Urothelium cell line (cell line): ENCODE results near the gene TTLL8.
"Not testable (repeated sequence)": the region's sequence is repeated elsewhere in the genome, so short reads cannot be mapped to it uniquely, and the experiment has no call there.

Source experiments
- DNase-seq: peaks from one replicate; pipeline ENCODE4 v3.0.0; 2011; ENCODE audit warnings: low spot score, mixed read lengths
- FAIRE-seq: peaks from 2 replicates; lab custom pipeline; 2011; peaks lifted over from hg19 to GRCh38; lab: Jason Lieb, UNC

TTLL8 gene

DNA sequence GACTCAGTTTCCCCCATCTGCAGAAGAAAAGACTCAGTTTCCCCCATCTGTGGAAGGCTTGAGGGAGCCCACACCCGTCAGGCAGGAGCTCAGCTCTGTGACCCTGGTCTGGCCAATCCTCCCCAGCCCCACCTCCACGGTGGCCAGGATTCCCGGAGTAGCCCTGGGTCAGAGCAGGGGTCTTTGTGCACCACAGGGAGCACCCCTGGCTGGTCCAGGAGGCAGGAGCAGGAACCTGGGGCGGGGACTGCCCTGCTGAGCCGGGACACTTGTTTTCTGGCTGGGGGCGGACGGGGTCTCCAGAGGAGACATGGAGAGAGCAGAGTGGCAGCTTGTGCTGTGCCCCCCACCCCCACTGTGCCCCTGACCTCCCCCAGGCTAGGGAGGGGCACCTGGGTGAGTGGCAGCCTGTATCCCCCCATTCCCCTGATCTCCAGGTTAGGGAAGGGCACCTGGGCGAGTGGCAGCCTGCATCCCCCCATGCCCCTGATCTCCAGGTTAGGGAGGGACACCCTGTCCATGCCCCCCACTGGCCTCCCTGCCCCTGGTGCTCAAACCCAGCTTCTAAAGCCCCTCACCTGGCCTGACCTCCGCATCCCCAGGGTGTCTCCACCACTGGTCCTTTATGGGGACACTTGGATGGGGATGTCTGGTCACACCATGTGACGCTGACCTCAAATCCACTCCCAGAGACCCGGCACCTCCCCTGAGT is 64.3 kb downstream of the TTLL8 start:
- FAIRE-seq = no peak
- DNase-seq = no peak

DNA sequence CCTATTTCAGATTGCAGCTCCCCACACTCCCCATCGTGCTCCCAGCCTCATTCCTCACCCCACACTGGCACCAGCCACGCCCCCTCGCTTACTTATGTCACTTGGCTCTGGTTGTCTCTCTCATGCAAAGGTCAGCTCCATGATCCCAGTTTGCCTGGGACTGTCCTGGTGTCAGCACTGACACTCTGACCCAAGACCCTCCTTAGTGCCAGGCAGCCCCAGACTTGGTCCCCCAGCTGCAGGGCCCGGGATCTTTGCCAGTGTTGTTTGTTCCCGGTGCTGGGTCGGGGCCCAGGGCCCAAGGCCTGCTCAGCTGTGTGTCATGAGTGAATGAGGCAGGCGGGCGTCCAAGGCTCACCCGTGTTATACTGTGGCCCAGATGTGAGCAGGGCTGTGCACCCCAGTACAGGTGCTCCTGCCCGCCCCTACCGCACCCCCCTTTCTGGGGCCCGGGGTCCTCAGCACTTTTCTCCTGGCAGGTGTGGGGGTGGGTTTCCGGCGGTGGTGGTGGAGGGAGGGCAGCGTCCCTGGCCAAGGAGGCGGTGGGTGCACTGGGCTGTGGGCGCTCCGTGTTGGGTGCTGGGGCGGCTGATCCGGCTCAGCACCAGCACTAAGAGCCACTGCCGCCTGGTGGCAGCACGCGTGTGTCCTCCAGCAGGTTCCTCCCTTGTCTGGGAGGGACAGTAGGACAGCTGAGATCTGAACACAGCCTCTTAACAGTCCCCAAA is 65.0 kb downstream of the TTLL8 start:
- peak; percentile 40 for FAIRE-seq
- no peak for DNase-seq

DNA sequence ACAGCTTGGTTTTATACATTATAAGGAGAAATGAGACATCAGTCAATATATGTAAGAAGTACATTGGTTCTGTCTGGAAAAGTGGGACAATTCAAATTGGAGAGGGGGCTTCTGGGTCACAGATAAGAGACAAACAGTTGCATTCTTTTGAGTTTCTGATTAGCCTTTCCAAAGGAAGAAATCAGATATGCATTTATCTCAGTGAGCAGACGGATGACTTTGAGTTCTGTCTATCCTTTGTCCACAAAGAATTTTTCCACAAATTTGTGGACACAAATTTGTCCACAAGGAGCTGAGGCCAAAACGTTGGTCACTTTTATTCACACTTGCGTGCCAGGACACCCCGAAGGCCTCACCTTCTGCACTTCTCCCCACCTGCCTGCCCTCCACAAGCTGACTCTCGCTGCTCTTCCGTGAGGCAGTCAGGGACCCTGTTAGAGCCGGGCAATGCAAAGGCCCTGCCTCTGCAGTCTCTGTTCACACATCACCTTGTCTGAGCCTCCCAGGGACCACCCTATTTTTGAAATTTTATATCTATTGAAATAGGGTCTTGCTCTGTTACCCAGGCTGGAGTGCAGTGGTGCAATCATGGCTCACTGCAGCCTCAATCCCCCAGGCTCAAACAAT is 66.1 kb downstream of the TTLL8 start:
- DNase-seq (no peak), FAIRE-seq (no peak)

DNA sequence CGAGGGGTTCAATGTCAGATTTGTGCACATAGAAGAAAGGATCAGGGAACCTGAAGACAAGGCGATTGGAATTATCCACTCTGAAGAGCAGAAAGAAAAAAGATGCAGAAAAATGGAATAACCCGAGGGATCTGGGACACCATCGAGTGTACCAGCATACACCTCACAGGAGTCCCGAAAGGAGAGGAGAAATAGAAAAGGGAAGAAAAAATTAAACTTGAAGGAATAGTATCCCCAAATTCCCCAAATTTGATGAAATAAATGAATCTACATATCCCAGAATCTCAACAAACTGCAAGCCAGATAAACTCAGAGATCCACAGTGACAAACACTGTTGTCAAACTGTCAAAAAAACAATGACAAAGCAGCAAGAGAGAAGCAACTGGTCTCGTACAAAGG is 66.9 kb downstream of the TTLL8 start:
- no peak for FAIRE-seq
- DNase-seq = no peak

DNA sequence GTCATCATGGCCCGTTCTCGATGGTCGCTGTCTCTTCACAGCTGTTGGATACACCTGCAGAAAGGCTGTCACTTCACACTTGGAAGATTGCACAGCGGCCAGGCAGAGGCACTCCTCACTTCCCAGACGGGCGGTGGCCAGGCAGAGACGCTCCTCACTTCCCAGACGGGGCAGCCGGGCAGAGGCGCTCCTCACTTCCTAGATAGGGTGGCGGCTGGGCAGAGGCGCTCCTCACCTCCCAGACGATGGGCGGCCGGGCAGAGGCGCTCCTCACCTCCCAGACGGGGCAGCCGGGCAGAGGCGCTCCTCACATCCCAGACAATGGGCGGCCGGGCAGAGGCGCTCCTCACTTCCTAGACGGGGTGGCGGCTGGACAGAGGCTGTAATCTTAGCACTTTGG is 68.3 kb downstream of the TTLL8 start:
- not testable (repeated sequence) for DNase-seq, FAIRE-seq

DNA sequence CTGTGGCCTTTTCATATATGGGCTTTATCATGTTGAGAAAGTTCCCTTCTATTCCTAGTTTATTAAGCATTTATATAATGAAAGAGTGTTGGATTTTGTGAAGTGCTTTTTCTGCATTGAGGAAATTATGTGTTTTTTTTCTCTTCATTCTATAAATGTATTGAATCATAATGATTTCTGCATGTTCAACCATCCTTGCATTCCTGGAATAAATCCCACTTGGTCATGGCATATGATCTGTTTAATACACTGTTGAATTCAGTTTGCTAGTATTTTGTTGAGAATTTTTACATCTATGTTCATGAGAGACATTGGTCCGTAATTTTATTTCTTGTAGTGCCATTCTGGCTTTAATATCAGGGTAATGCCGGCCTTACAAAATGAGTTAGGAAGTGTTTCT is 71.8 kb downstream of the TTLL8 start:
- FAIRE-seq (no peak), DNase-seq (no peak)

DNA sequence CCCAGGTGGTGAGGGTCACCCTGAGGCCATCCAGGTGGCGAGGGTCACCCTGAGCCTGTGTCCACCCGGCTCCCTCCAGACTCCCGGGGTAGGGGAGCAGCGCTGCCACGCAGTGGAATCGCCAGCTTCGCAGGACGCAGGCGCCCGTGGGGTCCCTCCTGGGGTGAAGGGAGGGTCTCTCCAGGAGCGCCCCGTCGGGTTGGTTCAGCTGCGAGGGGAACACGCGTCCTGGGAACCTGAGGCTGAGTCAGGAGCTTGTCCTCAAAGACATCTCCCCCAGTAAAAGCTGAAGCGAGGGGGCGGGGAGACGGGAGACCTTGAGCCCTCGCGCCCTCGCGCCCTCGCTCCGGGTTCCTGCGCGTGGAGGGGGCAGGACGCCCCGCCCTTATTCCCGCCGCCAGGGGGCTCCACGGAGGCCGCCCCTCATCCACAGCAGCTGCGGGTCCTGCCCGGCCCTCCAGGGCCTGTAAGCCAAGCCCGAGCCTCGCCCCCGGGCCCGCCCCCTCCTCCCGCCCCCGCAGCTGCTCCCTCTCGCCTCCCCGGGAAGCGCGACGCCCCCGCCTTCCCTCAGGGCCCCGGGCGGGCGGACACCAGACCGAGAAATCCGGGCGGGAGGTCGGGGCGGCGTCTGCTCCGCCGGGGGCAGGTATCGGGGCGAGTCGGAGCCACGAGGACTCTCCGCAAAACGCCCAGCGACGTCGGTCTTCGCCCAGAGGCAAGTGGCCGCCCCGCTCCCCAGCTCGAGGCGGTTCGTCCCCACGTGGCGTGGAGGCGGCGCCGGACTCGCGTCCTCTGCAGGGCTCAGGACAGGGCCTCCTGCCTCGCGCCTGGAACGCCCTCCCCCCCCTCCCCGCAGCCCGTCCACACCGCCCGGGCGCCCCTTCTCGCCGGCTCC is 74.7 kb downstream of the TTLL8 start:
- DNase-seq (no peak), FAIRE-seq (no peak)

DNA sequence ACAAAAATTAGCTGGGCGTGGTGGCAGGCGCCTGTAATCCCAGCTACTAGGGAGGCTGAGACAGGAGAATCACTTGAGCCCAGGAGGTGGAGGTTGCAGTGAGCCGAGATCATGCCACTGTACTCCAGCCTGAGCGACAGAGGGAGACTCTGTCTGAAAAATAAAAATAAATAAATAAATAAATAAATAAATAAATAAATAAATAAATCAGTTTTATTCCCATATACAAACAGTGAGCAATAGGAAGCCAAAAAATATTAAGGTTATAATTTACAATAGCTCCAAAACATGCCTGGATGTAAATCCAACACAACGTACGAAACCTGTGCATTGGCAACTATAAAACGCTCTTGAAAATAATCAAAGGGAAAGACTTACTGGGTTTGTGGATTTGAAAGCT is 76.3 kb downstream of the TTLL8 start:
- not testable (repeated sequence) for FAIRE-seq, DNase-seq

DNA sequence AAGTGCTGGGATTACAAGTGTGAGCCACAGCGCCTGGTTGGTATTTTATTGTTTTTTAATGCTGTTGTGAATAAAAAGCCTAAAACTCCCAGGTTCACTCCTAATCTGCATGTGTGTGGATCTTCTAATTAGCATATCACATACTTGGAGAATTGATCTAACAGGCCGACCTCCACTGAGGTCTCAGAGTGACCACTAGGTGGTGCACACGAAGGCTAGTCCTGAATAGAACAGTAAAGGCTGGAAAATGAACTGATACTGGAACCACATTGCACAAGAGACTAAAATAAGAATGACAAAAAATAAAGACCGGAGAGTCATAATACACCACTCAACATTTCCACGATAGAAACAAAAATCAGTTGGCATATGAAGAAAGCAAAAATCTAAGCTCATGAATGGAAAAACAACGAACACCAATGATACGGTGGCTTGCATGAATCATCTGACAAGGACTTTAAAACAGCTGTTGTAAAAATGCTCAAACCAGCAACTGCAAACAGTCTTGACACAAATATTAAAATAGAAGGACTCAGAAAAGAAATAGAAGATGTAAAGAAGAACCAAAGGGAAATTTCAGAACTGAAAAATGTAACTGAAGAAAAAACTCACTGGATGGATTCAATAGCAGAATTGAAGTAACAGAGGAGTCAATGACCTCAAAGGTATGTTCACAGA is 78.4 kb downstream of the TTLL8 start:
- no peak for FAIRE-seq
- DNase-seq = no peak

DNA sequence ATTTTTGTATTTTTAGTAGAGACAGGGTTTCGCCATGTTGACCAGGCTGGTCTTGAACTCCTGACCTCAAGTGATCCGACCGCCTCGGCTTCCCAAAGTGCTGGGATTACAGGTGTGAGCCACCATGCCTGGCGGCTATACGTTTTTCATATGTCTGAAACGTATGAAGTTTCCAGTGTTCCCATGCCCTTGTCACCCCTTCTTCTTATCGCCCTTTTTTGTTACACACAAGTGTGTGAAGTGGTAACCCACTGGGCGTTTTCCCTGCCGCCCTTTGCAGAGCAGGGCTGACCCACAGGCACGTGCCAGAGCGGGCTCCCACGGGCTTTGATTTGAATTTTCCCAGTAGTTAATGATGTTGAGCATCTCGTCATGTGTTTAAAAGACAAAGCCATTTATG is 80.5 kb downstream of the TTLL8 start:
- FAIRE-seq = no peak
- DNase-seq = no peak

DNA sequence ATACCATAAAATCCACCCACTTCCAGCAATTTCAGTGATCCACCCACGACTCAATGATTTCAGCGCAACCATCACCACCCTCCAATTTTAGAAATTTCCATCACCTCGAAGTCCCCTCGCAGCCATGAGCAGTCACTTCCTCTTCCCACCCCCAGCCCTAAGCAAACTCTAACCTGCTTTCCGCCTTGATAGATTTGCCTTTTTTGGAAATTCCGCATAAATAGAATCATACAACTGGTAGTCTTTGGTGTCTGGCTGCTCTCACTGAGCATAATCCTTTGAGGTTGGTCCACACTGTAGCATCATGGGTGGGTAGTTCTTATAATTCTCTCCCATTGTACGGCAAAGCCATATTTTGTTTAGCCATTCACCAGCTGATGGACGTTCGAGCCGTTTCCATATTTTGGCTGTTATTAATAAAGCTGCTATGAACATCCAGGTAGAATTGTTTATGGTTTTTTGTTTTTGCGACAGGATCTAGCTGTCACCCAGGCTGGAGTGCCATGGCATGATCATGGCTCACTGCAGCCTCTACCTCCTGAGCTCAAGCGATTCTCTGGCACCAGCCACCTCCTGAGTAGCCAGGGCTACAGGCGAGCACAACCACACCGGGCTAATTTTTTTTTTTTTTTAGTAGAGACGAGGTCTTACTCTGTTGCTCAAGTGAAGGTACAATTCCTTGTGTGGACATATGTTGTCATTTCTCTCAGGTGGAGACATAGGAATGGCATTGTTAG is 81.5 kb downstream of the TTLL8 start:
- DNase-seq (no peak), FAIRE-seq (peak; percentile 66)

DNA sequence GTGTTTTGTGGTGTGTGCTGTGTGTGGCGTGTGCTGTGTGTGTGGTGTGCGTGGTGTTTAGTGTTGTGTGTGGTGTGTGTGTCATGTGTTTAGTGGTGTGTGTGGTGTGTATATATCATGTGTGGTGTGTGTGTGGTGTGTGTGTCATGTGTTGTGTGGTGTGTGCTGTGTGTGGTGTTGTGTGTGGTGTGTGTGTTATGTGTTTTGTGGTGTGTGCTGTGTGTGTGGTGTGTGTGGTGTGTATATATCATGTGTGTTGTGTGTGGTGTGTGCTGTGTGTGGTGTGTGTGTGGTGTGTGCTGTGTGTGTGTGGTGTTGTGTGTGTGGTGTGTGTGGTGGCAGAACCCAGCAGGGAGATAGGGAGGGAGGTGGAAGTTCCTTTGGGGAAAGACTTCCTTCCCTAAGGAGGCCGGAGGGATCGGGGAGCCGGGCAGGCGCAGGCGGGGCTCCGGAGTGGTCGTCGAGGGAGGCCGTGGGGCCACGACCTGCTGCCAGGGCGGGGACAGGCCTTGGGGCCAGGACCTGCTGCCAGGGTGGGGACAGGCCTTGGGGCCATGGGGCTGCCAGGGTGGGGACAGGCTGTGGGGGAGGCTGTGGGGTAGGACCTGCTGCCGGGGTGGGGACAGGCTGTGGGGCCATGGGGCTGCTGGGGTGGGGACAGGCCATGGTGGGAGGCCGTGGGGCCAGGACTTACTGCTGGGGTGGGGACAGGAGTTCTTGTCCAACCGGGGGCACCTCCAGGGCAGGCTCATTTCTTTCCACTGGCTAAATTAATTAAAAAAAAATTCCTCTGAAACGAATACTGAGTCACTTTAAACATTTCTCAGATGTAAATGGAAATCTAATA is 82.3 kb downstream of the TTLL8 start:
- FAIRE-seq (no peak), DNase-seq (no peak)

DNA sequence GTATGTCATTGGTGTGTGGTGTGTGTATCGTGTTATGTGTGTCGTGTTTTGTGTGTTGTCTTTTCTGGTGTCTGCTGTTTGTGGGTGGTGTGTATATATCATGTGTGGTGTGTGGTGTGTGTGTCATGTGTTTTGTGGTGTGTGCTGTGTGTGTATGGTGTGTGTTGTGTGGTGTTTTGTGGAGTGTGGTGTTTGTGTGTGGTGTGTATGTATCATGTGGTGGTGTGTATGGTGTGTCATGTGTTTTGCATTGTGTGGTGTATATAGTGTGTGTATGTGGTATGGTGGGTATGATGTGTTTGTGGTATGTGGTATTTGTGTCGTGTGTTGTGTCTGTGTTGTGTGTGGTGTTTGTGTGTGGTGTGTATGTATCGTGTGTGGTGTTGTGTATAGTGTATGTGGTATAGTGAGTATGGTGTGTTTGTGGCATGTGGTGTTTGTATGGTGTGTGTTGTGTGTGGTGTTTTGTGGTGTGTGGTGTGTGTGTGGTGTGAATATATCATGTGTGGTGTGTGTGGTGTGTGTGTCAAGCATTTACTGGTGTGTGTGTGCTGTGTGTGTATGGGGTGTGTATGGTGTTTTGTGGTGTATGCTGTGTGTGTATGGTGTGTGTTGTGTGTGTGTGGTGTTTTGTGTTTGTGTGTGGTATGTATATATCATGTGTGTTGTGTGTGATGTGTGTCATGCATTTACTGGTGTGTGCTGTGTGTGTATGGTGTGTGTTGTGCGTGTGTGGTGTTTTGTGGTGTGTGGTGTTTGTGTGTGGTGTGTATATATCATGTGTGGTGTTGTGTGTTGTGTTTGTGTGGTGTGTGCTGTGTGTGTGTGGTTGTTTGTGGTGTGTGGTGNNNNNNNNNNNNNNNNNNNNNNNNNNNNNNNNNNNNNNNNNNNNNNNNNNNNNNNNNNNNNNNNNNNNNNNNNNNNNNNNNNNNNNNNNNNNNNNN is 84.8 kb downstream of the TTLL8 start:
- FAIRE-seq (no peak), DNase-seq (no peak)

DNA sequence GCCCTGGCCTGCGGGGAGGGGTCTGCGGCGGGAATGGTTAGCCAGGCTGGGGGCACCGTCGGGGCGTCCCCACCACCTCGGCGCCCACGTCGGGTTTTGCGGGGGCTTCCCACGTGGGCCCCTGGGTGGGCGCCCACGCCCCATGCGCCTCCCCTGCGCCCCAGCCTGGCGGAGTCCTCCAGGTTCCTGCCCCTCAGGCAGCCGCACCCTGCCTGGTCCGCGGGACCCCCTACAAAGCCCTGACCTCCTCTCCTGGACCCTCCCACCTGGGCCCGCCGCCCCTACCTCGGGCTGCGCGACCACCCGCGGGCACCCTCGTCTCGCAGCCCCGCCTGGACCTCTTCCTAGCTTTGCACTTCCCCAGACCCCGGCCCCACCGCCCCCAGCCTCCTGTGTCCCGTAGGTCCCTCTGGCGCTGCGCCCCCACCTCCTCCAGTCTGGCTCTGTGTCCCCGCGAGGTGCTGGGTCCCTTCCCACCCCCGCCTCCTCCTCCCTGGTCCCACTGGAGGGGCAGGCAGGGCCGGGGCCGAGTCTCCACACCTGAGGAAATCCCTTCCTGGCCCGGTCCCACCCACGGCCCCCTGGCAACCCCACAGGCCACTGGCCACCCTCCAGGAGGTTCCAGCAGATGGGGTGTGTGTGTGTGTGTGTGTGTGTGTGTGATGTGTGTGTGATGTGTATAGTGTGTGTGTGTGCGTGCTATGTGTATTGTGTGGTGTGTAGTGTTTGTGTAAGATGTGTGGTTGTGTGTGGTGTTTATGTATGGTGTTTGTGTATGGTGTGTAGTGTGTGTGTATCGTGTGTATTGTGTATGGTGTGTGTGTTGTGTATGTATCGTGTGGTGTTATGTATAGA is 85.7 kb downstream of the TTLL8 start:
- DNase-seq (no peak), FAIRE-seq (no peak)

DNA sequence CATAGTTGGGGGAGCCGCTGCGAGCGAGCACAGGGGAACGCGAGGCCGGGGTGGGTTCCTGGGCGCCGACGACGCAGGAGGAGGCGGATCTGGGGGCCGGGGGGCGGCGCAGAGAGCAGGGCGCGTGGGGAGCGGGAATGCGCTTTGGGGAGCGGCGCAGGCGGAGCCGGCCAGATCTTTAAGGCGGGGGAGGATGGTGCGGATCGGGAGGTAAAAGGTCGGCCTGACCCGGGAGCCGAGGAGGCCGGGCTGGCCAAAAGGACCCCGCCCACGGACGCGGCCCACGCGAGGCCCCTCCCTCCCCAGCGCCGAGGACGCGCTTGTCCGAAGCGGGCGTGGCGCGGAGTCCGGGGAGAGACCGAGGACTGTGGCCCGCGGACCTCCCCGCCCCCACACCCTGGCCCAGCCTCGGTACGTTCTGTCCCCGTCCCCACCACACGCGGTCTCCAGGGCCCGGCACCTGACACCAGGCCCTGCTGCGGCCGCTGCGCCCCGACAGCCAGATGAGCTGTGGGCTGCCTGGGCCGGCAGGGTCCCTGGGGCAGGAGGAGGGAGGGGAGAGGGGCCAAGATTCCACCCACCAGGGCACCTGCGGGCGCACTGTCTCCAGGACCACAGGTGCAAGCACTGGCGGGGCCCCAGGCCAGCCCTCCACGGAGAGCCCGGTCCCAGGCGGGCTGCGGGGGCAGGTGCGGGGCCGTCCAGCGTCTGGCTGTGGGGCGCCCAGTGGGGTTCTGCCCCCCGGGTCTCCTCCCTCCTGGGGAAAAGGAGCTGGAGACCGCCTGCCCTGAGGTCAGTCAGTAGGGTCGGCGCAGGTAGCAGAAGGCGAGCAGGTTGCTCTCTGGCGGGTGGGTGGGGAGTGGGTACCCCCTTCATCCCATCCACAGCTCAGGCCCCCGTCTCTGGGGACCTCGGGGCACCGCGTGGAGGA is 86.6 kb downstream of the TTLL8 start:
- peak; percentile 73 for DNase-seq

More for the DNA sequence above, 86.6 kb downstream of the TTLL8 start:
- FAIRE-seq = no peak
